Measurements from ENCODE around the gene ACTR1A. TPM values are rescaled to one million over a fixed set of nuclear protein-coding genes. Genes with fewer than 3 reads are reported as not detected.
A peak's percentile ranks its signal among the peaks of the same experiment; 100 is the strongest.

ACTR1A gene
- total RNA-seq, 1 donor = 52.6 TPM

DNA sequence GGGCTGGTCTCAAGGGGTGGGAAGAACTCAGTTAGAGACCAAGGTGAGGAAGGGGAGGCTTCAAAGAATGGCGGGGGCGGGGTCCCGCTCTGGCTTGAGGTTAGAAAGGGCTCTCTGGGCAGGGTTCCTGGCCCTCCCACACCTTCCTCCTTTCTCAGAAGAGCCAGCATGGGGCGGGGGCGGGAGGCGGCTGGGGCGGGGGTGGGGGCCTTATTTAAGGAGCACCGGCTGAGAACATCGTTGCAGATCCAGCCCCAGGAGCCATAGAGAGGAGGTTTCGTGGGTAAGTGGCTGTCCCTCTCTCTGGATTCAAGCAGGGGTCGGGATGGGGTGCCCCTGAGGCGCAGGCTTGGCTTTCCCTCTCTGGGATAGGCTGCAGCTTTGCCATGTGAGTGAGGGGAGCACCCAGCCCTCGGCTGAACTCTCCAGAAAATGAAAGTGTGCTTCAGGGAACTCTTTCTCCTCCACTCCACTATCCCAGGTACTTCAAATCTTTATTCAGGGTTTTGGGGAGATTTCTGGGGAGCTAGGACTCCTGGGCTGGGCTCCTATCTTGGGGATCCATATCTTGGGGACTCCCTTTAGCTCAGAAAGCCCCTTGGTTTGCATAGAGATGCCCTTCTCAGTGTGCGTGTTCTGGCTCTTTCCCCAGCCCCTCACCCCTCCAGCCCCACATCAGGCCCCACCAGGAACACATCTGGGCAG, 66.8 kb downstream of the ACTR1A start:
- no peaks in the 10 kb centered on the region for H3K27me3 ChIP-seq (ENCODE audit: insufficient read depth, low read length)
- H3K4me1 ChIP-seq (ENCODE audit: insufficient read depth, low read length) = peaks cover 51% of the 10 kb centered on the region
- H3K9me3 ChIP-seq (ENCODE audit: low read depth, low read length) = no peaks in the 10 kb centered on the region
- H3K4me3 ChIP-seq (ENCODE audit: low read length) = peak overlapping the region; percentile 35

DNA sequence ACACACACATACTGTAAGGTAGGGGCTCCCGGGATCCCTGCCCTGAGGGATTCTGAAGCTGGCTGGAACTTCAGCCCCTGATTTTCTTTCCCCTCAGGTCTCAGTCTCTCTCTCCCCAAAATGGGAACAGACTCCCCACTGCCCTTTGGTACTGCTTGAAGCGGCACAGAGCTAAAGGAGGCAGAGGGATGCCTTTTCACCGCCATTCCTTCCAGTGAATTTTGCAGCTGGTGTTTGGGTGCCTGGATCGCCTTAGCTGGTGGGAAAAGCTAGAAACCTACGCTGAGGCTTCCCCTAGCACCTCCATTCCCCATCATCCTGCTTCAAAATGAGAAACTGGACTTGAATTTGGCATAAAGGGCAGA, 67.4 kb downstream of the ACTR1A start:
- Histone ChIP-seq H3K9me3 (ENCODE audit: low read depth, low read length) (no peaks in the 10 kb centered on the region), H3K27me3 (ENCODE audit: insufficient read depth, low read length) (no peaks in the 10 kb centered on the region), H3K4me3 (ENCODE audit: low read length) (no peak overlapping the region), H3K4me1 (ENCODE audit: insufficient read depth, low read length) (peaks cover 51% of the 10 kb centered on the region)

DNA sequence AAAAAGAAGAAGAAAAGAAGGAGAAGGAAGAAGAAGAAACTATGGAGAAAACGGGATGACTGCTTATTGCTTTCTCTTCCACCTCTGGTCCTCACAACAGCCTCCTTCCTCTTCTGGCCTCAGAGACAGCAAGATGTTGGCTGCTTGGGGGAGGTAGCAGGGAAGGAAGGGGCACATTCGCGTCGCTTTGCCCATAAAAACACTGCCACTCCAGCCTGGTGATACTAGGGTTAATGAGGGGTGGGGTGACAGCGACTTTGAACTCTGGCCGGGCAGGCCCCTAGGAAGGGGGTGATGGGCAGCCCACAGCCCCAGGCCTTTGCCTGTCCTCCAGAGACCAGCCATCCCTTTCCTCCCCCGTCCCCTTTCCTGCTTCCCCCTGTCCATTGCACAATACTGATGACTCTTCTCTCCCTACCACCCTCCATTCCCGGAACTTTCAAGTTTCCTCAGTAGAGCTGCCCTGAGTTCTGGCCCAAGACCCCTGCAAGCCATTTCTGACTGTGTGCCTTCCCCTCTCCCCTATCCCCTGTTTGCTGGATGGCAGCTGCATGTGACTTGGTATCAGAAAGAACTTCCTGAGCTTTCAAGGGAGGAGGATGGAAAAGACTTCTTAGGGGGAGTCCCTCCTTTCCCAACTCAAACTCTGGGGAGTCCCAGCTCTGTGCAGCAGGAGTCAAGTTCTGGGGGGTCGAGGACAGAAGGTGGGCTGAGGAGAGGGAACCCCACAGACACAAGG, 67.9 kb downstream of the ACTR1A start:
- Histone ChIP-seq H3K27me3 (ENCODE audit: insufficient read depth, low read length) (no peaks in the 10 kb centered on the region), H3K9me3 (ENCODE audit: low read depth, low read length) (no peaks in the 10 kb centered on the region), H3K4me1 (ENCODE audit: insufficient read depth, low read length) (peaks cover 51% of the 10 kb centered on the region), H3K4me3 (ENCODE audit: low read length) (no peak overlapping the region)

DNA sequence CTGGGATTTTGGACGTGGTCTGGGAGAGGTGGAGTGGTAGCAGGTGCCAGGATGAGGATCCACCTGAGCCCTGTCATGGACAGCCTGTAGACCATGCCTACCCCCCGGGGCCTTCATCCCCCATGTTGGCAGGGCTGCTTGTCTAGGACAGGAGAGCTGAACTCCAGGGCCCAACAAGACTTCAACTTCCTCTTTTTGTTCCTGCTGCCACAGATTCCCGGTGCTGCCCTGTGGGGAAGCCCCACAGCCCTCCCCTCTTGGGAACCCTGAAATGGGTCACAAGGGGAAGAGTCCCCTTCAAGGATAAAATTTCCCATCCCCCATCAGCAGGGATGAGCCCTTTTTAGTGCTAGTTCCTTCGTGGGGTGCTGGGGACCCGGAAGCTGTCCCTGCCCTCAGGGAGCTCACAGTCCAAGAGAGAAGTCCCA, 68.9 kb downstream of the ACTR1A start:
- no peaks in the 10 kb centered on the region for H3K9me3 ChIP-seq (ENCODE audit: low read depth, low read length)
- H3K27me3 ChIP-seq (ENCODE audit: insufficient read depth, low read length) = no peaks in the 10 kb centered on the region
- H3K4me3 ChIP-seq (ENCODE audit: low read length) = no peak overlapping the region
- H3K4me1 ChIP-seq (ENCODE audit: insufficient read depth, low read length) = peaks cover 51% of the 10 kb centered on the region

DNA sequence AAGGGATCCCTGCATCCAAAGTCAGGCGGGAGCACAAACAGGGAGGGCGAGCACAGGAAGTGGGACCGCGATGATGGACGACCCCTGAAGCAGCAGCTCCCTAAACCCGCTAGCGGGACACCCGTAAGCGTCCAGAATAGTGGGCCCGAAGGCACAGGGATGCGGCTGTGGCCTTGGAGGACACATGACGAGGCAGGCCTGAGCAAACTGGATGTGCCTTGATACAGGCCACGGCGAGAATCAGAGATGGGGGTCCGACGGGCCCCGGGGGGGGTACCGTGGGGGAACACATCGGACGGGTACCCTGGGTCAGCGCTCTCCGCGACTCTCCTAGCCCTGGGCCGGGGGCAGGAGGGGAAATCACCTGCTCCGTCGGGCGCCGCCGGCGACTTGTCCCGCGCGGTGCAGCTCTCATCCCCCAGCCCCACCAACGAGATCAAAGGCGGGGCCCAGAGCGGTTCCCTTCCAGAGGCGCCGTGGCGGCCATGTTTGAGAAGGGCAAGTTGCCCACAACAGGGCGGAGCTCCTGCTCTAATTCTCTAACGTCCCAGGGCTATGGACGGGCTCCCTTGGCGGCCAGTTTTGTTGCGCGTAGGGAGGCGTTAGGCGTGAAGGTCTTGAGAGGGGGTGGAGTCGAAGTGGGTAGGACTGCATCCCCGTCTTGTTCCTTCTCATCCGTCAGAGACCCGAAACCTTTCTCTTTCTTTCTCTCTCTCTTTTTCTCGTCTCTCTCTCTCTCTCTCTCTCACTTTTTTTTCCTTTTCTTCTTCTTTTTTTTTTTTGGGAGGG, 70.2 kb downstream of the ACTR1A start, which contains the start of gene CUEDC2:
TSS of gene CUEDC2 (minus strand) at position 413 of the 789 bp plus-strand sequence. CDS start 7,386 bp downstream, outside the sequence.
- H3K9me3 ChIP-seq (ENCODE audit: low read depth, low read length) = no peaks in the 10 kb centered on the region
- peak within 1 kb of the TSS; percentile 76 for H3K4me3 ChIP-seq (ENCODE audit: low read length)
- no peaks in the 10 kb centered on the region for H3K27me3 ChIP-seq (ENCODE audit: insufficient read depth, low read length)
- H3K4me1 ChIP-seq (ENCODE audit: insufficient read depth, low read length) = peaks cover 51% of the 10 kb centered on the region

DNA sequence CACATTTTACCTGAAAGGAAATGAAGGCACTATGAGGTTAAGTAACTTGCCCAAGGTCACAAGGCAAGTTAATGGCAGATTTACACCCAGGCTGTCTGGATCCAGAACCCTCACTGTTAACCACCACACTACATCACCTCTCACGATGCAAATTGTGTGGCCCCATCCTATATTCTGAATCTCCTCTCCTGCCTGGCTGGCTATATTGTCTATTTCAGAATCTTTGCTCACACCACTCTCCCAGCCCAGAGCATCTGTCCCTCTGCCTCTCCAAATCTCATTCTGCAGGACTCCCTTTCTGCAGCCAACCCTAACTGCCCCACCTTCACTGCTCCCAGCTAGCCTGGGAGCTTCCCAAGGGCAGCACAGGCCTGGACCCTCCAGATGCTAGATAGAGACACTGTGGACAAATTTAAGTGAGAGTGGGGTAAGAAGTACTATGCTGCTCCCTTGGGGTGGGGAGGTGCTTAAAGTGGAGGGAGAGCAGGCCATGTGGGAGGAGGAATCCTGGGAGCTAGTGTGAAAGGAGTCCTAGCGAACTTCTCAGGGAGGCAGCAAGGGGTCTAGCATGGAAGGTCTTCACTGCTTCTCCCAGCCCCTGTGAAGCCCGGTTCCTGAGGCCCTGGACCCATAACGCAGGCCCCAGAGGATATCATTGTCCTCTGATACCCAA, 70.9 kb downstream of the ACTR1A start:
- no peaks in the 10 kb centered on the region for H3K9me3 ChIP-seq (ENCODE audit: low read depth, low read length)
- H3K4me3 ChIP-seq (ENCODE audit: low read length) = peak overlapping the region; percentile 76
- no peaks in the 10 kb centered on the region for H3K27me3 ChIP-seq (ENCODE audit: insufficient read depth, low read length)
- H3K4me1 ChIP-seq (ENCODE audit: insufficient read depth, low read length) = peaks cover 47% of the 10 kb centered on the region

DNA sequence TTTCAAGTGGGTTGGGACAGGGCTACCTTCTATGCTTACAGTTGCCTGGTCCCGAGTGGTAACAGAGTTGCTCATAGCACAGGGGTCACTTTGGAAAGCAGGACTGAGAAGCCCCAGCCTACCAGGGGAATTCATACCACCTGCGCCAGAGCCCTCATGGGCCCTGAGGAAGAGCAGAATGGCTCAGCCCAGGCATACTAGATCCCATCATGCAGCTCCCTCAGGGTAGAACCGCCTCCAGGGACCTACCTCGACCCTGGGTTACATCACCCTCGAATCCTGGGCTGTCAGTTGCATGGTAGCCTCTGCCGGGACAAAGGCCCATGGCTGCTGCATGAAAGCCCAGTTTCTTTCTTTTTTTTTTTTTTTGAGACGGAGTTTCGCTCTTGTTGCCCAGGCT, 73.0 kb downstream of the ACTR1A start:
- Histone ChIP-seq H3K4me3 (ENCODE audit: low read length) (no peak overlapping the region), H3K4me1 (ENCODE audit: insufficient read depth, low read length) (peaks cover 27% of the 10 kb centered on the region), H3K27me3 (ENCODE audit: insufficient read depth, low read length) (no peaks in the 10 kb centered on the region), H3K9me3 (ENCODE audit: low read depth, low read length) (no peaks in the 10 kb centered on the region)

Other genes starting within 250 kb of the ACTR1A start
- gene NFKB2, start 107.0 kb downstream of the ACTR1A start, total RNA-seq = 67.1 TPM
- 4.1 TPM for gene PSD, start 83.9 kb downstream of the ACTR1A start, total RNA-seq
- 4.7 TPM for gene FBXL15, start 81.9 kb downstream of the ACTR1A start, total RNA-seq
- 16.0 TPM for gene CUEDC2, start 70.1 kb downstream of the ACTR1A start, total RNA-seq
- 0.10 TPM for gene C10orf95, start 51.2 kb downstream of the ACTR1A start, total RNA-seq
- gene SUFU, start 1.3 kb upstream of the ACTR1A start, total RNA-seq = 1.8 TPM
- 89.0 TPM for gene TRIM8, start 141.8 kb upstream of the ACTR1A start, total RNA-seq
- 0.84 TPM for gene ARL3, start 211.7 kb upstream of the ACTR1A start, total RNA-seq
- 2.2 TPM for gene SFXN2, start 211.9 kb upstream of the ACTR1A start, total RNA-seq
- gene WBP1L, start 241.2 kb upstream of the ACTR1A start, total RNA-seq = 6.7 TPM

Data from mononuclear cell (primary cell).